ENCODE measurements around the gene LRGUK.

GRCh38 chr7:134128829-134129228 lies 1.7 kb downstream of the LRGUK start:
- TF ChIP-seq CTCF (conservative IDR thresholded peaks at IDR 0.05; ENCODE audit: low read depth, low read length) (no peak), EZH2 (IDR thresholded peaks at IDR 0.05; ENCODE audit: low read length, unreplicated experiment) (no peak)
